A172 (cell line): ENCODE data around the gene THBS2. TPM values are rescaled to one million over a fixed set of nuclear protein-coding genes. Genes with fewer than 3 reads are reported as not detected.
A peak's percentile ranks its signal among the peaks of the same experiment; 100 is the strongest.
"Not testable (repeated sequence)": the region's sequence is repeated elsewhere in the genome, so short reads cannot be mapped to it uniquely, and the experiment has no call there.

Experiments used
- DNase-seq: peaks from one replicate; pipeline ENCODE4 v3.0.0-alpha.2; 2015; ENCODE audit warnings: low spot score
- total RNA-seq: library from RNA; depleted of rRNA; stranded (reverse); fragments of >200 nt; shearing (Covaris generic); gene quantifications from 2 replicates; pipeline ENCODE4 v1.2.3, GENCODE V29; 2014

Gene THBS2
- total RNA-seq, 1 experiment from 2014 or later = 137 TPM

DNA sequence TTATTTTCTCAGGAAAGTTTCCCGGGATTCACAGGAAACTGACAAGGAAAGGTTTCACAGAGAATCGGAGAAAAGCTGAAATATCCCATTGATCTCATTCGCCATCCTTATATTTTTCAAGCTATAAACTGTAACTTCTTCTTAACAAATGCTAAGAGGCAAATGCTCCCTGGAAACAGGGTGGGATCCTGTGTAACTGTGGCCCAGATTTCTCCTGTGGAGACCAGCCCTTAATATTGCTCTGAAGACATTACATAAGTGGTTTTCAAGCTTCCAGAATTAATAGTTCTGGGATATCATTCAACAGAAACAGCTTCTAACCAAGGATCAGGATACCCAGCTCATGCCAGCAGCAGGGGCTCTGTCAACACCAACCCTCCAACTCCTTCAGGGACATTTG lies 69.2 kb downstream of the THBS2 start:
- no peak for DNase-seq

- DNase-seq = no peak
Observed at GRCh38 chr6:169183233-169183632, 70.4 kb downstream of the THBS2 start.

DNA sequence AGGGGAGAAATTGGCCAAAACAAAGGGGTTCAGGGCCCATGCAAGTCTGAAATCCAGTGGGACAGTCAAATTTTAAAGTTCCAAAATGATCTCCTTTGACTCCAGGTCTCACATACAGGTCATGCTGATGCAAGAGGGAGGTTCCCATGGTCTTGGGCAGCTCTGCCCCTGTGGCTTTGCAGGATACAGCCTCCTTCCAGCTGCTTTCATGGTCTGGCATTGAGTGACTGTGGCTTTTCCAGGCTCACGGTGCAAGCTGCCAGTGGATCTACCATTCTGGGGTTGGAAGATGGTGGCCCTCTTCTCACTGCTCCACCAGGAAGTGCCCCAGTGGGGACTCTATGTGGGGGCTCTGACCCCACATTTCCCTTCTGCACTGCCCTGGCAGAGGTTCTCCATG lies 73.8 kb downstream of the THBS2 start:
- DNase-seq = not testable (repeated sequence)

DNA sequence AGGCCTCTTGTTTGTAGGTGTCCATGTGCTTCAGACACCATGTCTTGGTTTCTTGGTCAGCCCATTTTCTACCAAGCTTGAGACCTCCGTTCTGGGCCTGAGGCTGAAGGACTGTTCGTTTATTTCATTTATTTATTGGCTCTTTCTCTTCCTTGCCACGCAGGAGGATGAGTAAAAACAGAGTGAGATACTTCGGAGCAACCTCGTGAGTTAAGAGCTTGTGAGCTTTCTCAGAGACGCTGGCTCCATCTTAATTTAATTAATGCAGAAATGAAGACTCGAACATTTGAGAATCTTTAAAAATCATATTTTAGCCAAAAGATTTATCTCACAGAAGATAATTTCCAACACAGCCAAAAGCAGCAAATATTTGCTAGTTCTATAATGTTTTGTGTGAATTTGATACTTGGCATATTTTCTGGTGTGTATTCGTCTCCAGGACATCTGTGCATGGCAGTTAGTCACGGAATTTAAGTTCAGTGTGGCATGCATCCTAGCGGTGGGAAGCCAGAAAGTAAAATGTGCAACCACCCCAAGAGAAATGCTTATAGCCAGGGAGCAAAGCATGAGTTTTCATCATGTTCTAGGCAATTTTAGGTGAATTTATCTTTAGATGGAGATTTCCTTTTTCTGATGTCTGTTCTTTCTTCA lies 76.0 kb downstream of the THBS2 start:
- DNase-seq = no peak

DNA sequence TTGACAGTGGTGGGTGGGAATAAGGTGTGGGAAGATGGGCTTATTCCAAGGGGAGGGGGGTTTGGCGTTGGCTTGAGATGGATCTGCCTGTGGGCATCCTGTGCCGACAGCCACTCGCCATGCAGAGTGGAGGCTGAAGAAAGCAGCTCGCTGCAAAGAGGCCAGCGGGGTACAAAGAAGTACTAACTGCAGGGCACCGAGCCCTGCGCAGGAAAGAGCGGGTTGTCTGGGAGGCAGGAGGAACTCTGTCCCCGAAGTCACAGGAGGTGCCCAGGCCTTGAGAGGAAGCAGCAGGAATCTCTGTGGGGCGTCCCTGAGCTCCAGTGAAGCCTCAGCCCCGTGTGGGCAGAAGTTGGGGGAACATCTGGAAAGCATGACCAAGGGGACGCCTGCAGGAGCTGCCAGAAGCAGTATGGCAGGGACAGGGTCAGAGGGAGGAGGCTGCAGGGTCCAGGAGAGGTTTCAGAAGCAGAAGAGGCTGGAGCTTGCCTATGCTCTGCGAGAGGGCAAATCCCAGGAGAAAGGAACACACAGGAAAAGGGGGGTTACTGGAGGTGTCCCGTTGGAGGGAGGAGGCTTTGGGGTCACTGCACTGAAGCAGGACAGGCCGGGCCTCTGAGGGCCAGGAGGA lies 77.2 kb downstream of the THBS2 start:
- DNase-seq = no peak

DNA sequence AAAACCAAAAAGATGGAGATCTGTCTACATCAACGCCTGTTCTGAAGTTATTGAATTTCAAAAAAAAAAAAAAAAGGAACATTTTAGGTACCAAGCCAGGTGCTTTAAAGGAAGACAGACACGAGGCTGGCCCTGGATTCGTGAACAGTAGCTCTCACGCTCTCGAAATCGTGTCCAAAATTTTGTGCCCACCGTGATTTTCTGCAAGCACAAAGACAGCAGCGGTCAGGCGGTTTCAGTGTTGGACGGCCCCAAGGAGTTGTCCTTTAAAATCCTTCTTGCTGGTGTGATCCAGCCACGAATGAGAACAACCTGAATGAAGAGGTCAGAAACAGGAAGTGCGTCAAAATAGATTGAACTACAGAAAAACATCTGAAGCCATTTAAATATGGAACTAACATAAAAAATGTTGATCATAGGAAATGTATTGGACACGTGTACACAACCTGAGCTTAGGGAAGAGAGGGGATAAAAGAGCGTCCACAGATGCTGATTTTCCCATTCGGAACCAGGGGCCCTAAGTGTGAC lies 78.2 kb downstream of the THBS2 start:
- no peak for DNase-seq

GRCh38 chr6:169174516-169175359 lies 78.9 kb downstream of the THBS2 start:
- DNase-seq = no peak

- DNase-seq = no peak
Observed at GRCh38 chr6:169173532-169174268, 79.9 kb downstream of the THBS2 start.

DNA sequence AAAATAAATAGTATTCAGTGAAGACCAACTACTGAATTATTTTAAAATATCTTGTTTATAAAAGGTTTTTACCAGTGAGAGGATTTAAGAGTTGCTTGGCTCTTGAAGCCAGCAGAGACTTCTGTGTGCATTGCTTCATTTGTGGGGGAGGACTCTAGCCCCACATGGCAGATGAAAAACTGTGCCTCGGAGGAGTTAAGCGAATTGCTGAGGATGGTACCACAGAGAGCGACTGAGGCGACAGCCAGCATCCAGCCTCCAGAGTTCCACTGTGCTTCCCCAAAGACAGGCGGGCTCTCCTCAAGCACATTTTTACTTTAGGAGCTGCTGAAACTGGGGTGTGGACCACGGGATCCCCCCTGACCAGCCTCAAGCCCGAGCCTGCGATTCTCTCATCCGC lies 80.7 kb downstream of the THBS2 start:
- no peak for DNase-seq

GRCh38 chr6:169172456-169172855 lies 81.2 kb downstream of the THBS2 start:
- peak; percentile 67 for DNase-seq

DNA sequence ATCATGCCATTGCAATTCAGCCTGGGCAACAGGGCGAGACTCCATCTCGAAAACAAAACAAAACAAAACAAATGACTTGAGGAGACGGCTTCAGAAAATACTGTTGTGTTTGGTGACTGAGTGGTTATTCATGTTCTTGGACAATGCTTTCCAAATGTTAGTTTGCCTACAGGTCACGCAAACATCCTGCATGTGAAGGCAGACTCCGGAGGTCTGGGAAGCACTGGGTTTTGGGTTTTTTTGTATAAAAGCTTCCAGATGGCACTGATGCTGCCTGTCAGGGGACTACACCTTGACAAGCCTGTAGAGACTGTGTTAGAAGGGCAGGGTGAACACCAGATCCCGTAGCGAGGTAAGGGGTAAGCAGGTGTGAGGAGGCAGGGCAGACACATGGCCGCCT lies 81.7 kb downstream of the THBS2 start:
- DNase-seq = no peak

GRCh38 chr6:169171016-169171415 lies 82.6 kb downstream of the THBS2 start:
- DNase-seq = no peak

GRCh38 chr6:169170583-169170955 lies 83.1 kb downstream of the THBS2 start:
- no peak for DNase-seq

- no peak for DNase-seq
Observed at GRCh38 chr6:169169941-169170582, 83.6 kb downstream of the THBS2 start.

DNA sequence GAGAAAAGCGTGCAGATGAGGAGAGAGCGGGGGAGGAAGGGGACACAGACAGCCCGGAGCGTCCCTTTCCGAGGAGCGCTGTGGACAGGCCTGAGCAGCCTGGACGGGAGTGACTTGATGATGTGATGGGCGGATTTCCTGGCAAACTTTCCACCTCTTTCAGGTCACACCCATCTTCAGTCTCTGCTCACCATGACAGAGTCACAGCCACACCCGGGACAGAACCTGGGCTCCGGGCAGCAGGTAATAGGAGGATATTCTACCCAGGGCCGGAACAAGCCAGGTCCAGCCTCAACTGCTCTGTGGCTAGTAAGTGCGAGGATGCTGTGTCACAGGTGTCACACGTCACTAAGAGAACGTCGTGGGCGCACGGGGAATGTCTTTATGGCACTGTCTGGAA lies 84.3 kb downstream of the THBS2 start:
- peak; percentile 71 for DNase-seq

GRCh38 chr6:169168706-169169105 lies 84.9 kb downstream of the THBS2 start:
- DNase-seq = no peak

- DNase-seq = no peak
Observed at GRCh38 chr6:169168302-169168630, 85.4 kb downstream of the THBS2 start.

GRCh38 chr6:169167581-169168301 lies 85.9 kb downstream of the THBS2 start:
- DNase-seq = peak; percentile 88

- DNase-seq = no peak
Observed at GRCh38 chr6:169166896-169167580, 86.6 kb downstream of the THBS2 start.
